GM23338 (cell line): ENCODE results near the gene SLX4IP. TPM values are rescaled to one million over a fixed set of nuclear protein-coding genes. Genes with fewer than 3 reads are reported as not detected.

Experiments used
- ATAC-seq: fragments of 200-7000 bp; cut with Tn5 transposase; 3 replicates; pipeline ENCODE4 v1.9.1; 2020
- DNase-seq: peaks from one replicate; pipeline ENCODE4 v3.0.0-alpha.2; 2015; ENCODE audit warnings: low spot score
- H2AFZ ChIP-seq: fragments of 200-600 bp; sonication (generic); 2 replicates; pipeline ENCODE4 v1.8.0; 2016; ENCODE audit warnings: antibody characterized with exemption, mild to moderate bottlenecking, moderate library complexity
- H3F3A ChIP-seq: fragments of 200-600 bp; sonication (generic); replicated peaks from 2 replicates; pipeline ENCODE4 v1.8.0; 2017; ENCODE audit warnings: antibody characterized with exemption, mixed run types, low read depth
- H3K27ac ChIP-seq: fragments of 200-600 bp; sonication (generic); 2 replicates; pipeline ENCODE4 v1.6.1; 2016; ENCODE audit warnings: low read depth
- H3K27me3 ChIP-seq: fragments of 200-600 bp; sonication (generic); 2 replicates; pipeline ENCODE4 v1.8.0; 2016; ENCODE audit warnings: mild to moderate bottlenecking, mixed run types, moderate library complexity; ENCODE audit not compliant: insufficient read depth
- H3K36me3 ChIP-seq: fragments of 200-600 bp; sonication (generic); 2 replicates; pipeline ENCODE4 v1.8.0; 2016; ENCODE audit warnings: mild to moderate bottlenecking; ENCODE audit not compliant: insufficient read depth
- H3K4me1 ChIP-seq: fragments of 200-600 bp; sonication (generic); 2 replicates; pipeline ENCODE4 v1.8.0; 2016; ENCODE audit warnings: mild to moderate bottlenecking, moderate library complexity; ENCODE audit not compliant: insufficient read depth
- H3K4me2 ChIP-seq: fragments of 200-600 bp; sonication (generic); 2 replicates; pipeline ENCODE4 v1.7.1; 2017; ENCODE audit warnings: mixed run types
- H3K4me3 ChIP-seq: fragments of 200-600 bp; sonication (generic); 2 replicates; pipeline ENCODE4 v1.6.1; 2016; ENCODE audit warnings: mixed run types
- H3K79me2 ChIP-seq: fragments of 200-600 bp; sonication (generic); replicated peaks from 2 replicates; pipeline ENCODE4 v1.8.0; 2017; ENCODE audit warnings: mild to moderate bottlenecking; ENCODE audit not compliant: insufficient read depth
- H3K9me2 ChIP-seq: fragments of 200-600 bp; sonication (generic); 2 replicates; pipeline ENCODE4 v1.8.0; 2017; ENCODE audit not compliant: insufficient read depth
- H4K20me1 ChIP-seq: fragments of 200-600 bp; sonication (generic); replicated peaks from 2 replicates; pipeline ENCODE4 v1.8.0; 2017; ENCODE audit warnings: mild to moderate bottlenecking; ENCODE audit not compliant: insufficient read depth
- H3K27ac Mint-ChIP-seq: 2 replicates; pipeline ENCODE4 v1.8.0; 2020; ENCODE audit warnings: inconsistent platforms, mild to moderate bottlenecking, moderate library complexity, mixed read lengths
- H3K27me3 Mint-ChIP-seq: 3 replicates; pipeline ENCODE4 v1.8.0; 2022; ENCODE audit warnings: low read depth, mild to moderate bottlenecking, moderate library complexity, mixed read lengths, inconsistent platforms; ENCODE audit not compliant: insufficient read depth, poor library complexity
- H3K36me3 Mint-ChIP-seq: 3 replicates; pipeline ENCODE4 v1.8.0; 2021; ENCODE audit warnings: low read depth, mild to moderate bottlenecking, inconsistent platforms, moderate library complexity, mixed read lengths
- H3K4me1 Mint-ChIP-seq: 3 replicates; pipeline ENCODE4 v1.8.0; 2020; ENCODE audit warnings: mild to moderate bottlenecking, inconsistent platforms, mixed read lengths
- H3K4me3 Mint-ChIP-seq: 3 replicates; pipeline ENCODE4 v1.8.0; 2021; ENCODE audit warnings: moderate library complexity, mild to moderate bottlenecking, inconsistent platforms, mixed read lengths
- H3K9me3 Mint-ChIP-seq: 3 replicates; pipeline ENCODE4 v1.8.0; 2020; ENCODE audit warnings: moderate library complexity, mild to moderate bottlenecking, inconsistent platforms, mixed read lengths
- CREB1 ChIP-seq: fragments of 250-450 bp; sonication (Bioruptor Pico); IDR thresholded peaks from 2 replicates; pipeline ENCODE4 v1.5.0; 2020; ENCODE audit warnings: low read depth, mild to moderate bottlenecking, moderate library complexity
- EZH2 ChIP-seq: fragments of 200-600 bp; sonication (generic); IDR thresholded peaks from one replicate; pipeline ENCODE4 v1.8.0; 2017; ENCODE audit warnings: antibody characterized with exemption, mild to moderate bottlenecking, low read depth; ENCODE audit not compliant: unreplicated experiment
- EZH2phosphoT487 ChIP-seq: fragments of 200-600 bp; sonication (generic); IDR thresholded peaks from one replicate; pipeline ENCODE4 v1.8.1; 2018; ENCODE audit warnings: antibody characterized with exemption; ENCODE audit not compliant: unreplicated experiment
- JUNB ChIP-seq: IDR thresholded peaks from one replicate; pipeline ENCODE4 v1.6.1; 2016; ENCODE audit warnings: antibody characterized with exemption; ENCODE audit not compliant: unreplicated experiment
- NANOG ChIP-seq: IDR thresholded peaks from 2 replicates; pipeline ENCODE4 v1.6.1; 2016; ENCODE audit warnings: antibody characterized with exemption, borderline replicate concordance
- POLR2AphosphoS5 ChIP-seq: IDR thresholded peaks from 2 replicates; pipeline ENCODE4 v1.6.1; 2016; ENCODE audit warnings: antibody characterized with exemption, low read depth
- STAT1 ChIP-seq: IDR thresholded peaks from one replicate; pipeline ENCODE4 v1.6.1; 2016; ENCODE audit warnings: antibody characterized with exemption; ENCODE audit not compliant: unreplicated experiment
- ZNF114 ChIP-seq: fragments of 250-450 bp; sonication (Bioruptor Pico); IDR thresholded peaks from 2 replicates; pipeline ENCODE4 v1.5.0; 2020; ENCODE audit warnings: mild to moderate bottlenecking, moderate library complexity
- polyA plus RNA-seq: library from polyadenylated mRNA; unstranded; fragments of >200 nt; fragmentation: Nextera tagmentation; extraction: Ambion mirVana; gene quantifications from 2 replicates; pipeline ENCODE4 v1.2.1, GENCODE V29; 2016
- total RNA-seq: library from RNA; depleted of rRNA; stranded (reverse); fragments of >200 nt; shearing (Covaris generic); gene quantifications from 2 replicates; pipeline ENCODE4 v1.2.3, GENCODE V29; 2014
- TF ChIP-seq, protein P1 (sequence below): fragments of 250-450 bp; sonication (Bioruptor Pico); IDR thresholded peaks from 2 replicates; pipeline ENCODE4 v1.5.0; 2020; ENCODE audit warnings: mild to moderate bottlenecking, moderate library complexity
- TF ChIP-seq, protein P2 (sequence below), 2 experiments: fragments of 200-600 bp in 1 of 2; sonication (generic) in 1 of 2; conservative IDR thresholded peaks; 2 replicates each; pipeline versions ENCODE4 v1.5.1 to v1.6.1; 2016 to 2017; ENCODE audit warnings: antibody characterized with exemption in 2 of 2, low read depth in 2 of 2, mild to moderate bottlenecking in 2 of 2, moderate library complexity in 1 of 2

SLX4IP gene
- total and polyA plus RNA-seq, 2 experiments from 2014 or later: 9.1 to 9.8 TPM

DNA sequence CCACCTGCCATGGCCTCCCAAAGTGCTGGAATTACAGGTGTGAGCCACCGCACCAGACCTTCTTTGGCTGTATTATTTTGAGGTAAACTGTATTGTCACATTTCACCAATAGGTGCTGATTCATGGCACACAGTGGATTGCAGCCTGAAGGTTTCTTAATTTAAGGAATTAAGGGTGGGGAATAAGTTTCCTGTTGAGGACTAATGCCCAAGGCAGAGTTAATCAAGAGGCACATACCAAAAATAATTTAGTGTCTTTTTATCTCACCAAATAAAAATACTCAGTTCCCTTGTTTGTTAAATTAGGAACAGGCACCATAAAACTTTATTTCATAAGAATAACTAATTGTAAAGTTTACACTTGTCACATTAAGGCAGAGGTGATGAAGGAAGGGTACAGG lies 103.7 kb downstream of the SLX4IP start (continued):
- TF ChIP-seq EZH2 (no peak), NANOG (no peak), CREB1 (CRISPR knock-in tag) (no peak), STAT1 (no peak), EZH2phosphoT487 (no peak), JUNB (no peak)
- TF ChIP-seq, protein P1, sequence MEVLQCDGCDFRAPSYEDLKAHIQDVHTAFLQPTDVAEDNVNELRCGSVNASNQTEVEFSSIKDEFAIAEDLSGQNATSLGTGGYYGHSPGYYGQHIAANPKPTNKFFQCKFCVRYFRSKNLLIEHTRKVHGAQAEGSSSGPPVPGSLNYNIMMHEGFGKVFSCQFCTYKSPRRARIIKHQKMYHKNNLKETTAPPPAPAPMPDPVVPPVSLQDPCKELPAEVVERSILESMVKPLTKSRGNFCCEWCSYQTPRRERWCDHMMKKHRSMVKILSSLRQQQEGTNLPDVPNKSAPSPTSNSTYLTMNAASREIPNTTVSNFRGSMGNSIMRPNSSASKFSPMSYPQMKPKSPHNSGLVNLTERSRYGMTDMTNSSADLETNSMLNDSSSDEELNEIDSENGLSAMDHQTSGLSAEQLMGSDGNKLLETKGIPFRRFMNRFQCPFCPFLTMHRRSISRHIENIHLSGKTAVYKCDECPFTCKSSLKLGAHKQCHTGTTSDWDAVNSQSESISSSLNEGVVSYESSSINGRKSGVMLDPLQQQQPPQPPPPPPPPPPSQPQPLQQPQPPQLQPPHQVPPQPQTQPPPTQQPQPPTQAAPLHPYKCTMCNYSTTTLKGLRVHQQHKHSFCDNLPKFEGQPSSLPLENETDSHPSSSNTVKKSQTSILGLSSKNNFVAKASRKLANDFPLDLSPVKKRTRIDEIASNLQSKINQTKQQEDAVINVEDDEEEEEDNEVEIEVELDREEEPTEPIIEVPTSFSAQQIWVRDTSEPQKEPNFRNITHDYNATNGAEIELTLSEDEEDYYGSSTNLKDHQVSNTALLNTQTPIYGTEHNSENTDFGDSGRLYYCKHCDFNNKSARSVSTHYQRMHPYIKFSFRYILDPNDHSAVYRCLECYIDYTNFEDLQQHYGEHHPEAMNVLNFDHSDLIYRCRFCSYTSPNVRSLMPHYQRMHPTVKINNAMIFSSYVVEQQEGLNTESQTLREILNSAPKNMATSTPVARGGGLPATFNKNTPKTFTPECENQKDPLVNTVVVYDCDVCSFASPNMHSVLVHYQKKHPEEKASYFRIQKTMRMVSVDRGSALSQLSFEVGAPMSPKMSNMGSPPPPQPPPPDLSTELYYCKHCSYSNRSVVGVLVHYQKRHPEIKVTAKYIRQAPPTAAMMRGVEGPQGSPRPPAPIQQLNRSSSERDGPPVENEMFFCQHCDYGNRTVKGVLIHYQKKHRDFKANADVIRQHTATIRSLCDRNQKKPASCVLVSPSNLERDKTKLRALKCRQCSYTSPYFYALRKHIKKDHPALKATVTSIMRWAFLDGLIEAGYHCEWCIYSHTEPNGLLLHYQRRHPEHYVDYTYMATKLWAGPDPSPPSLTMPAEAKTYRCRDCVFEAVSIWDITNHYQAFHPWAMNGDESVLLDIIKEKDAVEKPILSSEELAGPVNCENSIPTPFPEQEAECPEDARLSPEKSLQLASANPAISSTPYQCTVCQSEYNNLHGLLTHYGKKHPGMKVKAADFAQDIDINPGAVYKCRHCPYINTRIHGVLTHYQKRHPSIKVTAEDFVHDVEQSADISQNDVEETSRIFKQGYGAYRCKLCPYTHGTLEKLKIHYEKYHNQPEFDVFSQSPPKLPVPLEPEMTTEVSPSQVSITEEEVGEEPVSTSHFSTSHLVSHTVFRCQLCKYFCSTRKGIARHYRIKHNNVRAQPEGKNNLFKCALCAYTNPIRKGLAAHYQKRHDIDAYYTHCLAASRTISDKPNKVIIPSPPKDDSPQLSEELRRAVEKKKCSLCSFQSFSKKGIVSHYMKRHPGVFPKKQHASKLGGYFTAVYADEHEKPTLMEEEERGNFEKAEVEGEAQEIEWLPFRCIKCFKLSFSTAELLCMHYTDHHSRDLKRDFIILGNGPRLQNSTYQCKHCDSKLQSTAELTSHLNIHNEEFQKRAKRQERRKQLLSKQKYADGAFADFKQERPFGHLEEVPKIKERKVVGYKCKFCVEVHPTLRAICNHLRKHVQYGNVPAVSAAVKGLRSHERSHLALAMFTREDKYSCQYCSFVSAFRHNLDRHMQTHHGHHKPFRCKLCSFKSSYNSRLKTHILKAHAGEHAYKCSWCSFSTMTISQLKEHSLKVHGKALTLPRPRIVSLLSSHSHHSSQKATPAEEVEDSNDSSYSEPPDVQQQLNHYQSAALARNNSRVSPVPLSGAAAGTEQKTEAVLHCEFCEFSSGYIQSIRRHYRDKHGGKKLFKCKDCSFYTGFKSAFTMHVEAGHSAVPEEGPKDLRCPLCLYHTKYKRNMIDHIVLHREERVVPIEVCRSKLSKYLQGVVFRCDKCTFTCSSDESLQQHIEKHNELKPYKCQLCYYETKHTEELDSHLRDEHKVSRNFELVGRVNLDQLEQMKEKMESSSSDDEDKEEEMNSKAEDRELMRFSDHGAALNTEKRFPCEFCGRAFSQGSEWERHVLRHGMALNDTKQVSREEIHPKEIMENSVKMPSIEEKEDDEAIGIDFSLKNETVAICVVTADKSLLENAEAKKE: no peak

DNA sequence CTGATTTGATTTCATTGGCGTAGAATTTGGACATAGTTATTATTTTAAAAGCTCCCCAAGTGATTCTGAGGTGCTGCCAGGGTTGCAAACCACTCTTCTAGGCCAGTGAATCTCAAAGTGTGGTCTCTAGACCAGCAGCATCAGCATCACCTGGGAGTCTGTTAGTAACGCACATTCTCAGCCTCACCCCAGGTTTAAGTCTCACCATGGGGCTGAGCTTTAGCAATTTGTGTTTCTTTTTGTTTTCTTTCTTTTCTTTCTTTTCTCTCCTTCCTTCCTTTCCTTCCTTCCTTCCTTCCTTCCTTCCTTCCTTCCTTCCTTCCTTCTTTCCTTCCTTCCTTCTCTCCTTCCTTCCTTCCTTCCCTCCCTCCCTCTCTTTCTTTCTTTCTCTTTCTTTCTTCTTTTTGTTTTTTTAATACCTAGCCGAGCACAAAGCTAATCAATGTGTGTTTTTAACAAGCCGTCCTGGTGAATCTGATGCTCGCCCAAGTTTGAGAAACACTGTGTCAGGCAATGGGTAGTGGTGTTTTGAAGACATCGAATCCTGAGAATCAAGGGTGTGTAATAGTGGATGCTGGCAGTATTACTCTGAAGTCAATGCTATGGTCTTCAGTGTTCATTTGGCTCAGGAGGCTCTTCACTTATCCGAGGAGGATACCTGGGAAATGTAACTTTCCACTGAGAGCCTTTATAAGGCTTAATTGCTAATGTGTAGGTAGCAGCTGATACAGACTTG lies 104.9 kb downstream of the SLX4IP start:
- H3K36me3 Mint-ChIP-seq: no peaks in the 10 kb centered on the region; the same call in 2 of the 3 replicates
- no peak overlapping the region for H3K4me2 ChIP-seq
- peak; percentile 40 for ATAC-seq

More for the DNA sequence above, 104.9 kb downstream of the SLX4IP start:
- Histone ChIP-seq H3K36me3 (no peaks in the 10 kb centered on the region), H2AFZ (no peak overlapping the region), H3K27ac (no peak overlapping the region), H3K9me2 (no peaks in the 10 kb centered on the region), H3K27me3 (no peaks in the 10 kb centered on the region), H3F3A (no peaks in the 10 kb centered on the region), H3K4me1 (peaks cover 25% of the 10 kb centered on the region), H3K4me3 (no peak overlapping the region), H4K20me1 (no peaks in the 10 kb centered on the region), H3K79me2 (0 out of 2 replicates have a peak, but pooled peaks cover 4% of the 10 kb centered on the region)
- DNase-seq: no peak
- TF ChIP-seq CREB1 (CRISPR knock-in tag): no peak
- TF ChIP-seq, protein P2, sequence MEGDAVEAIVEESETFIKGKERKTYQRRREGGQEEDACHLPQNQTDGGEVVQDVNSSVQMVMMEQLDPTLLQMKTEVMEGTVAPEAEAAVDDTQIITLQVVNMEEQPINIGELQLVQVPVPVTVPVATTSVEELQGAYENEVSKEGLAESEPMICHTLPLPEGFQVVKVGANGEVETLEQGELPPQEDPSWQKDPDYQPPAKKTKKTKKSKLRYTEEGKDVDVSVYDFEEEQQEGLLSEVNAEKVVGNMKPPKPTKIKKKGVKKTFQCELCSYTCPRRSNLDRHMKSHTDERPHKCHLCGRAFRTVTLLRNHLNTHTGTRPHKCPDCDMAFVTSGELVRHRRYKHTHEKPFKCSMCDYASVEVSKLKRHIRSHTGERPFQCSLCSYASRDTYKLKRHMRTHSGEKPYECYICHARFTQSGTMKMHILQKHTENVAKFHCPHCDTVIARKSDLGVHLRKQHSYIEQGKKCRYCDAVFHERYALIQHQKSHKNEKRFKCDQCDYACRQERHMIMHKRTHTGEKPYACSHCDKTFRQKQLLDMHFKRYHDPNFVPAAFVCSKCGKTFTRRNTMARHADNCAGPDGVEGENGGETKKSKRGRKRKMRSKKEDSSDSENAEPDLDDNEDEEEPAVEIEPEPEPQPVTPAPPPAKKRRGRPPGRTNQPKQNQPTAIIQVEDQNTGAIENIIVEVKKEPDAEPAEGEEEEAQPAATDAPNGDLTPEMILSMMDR (conservative IDR thresholded peaks at IDR 0.05; ENCODE audit: low read depth in 2 of 2): no peak
- TF ChIP-seq POLR2AphosphoS5: no peak
- no peak for TF ChIP-seq ZNF114 (CRISPR knock-in tag)
- no peak for TF ChIP-seq EZH2
- Mint-ChIP-seq H3K4me3 (no peak overlapping the region), H3K27me3 (peaks cover 3% of the 10 kb centered on the region), H3K4me1 (peaks cover 39% of the 10 kb centered on the region), H3K27ac (peak overlapping the region; percentile 76), H3K9me3 (no peaks in the 10 kb centered on the region)
